ENCODE results near the gene TRIM31.

GRCh38 chr6:30143780-30144179, 30.9 kb upstream of the TRIM31 start:
- TF ChIP-seq EZH2 (IDR thresholded peaks at IDR 0.05; ENCODE audit: low read length) (no peak), CTCF (optimal IDR thresholded peaks at IDR 0.05 in 1 of 3, IDR thresholded peaks at IDR 0.05 in 1 of 3, conservative IDR thresholded peaks at IDR 0.05 in 1 of 3; ENCODE audit: extremely low read depth in 1 of 3, insufficient read depth in 2 of 3, low read length in 3 of 3) (no peak)

Data from keratinocyte (primary cell).